Neural cell (in vitro differentiated cells): ENCODE measurements around the gene EBF3. TPM values are rescaled to one million over a fixed set of nuclear protein-coding genes. Genes with fewer than 3 reads are reported as not detected.

Experiments used
- H2AFZ ChIP-seq: fragments of 200-600, 300-800 bp; sonication (generic), shearing (Covaris generic); 2 replicates; pipeline ENCODE4 v1.6.0; 2014; ENCODE audit warnings: low read depth, mild to moderate bottlenecking, antibody characterized with exemption, low read length, moderate library complexity
- H3F3A ChIP-seq: fragments of 200-600 bp; shearing (Covaris generic); 2 replicates; pipeline ENCODE4 v1.6.1; 2016; ENCODE audit warnings: mild to moderate bottlenecking, moderate library complexity, mixed read lengths, antibody characterized with exemption, low read length; ENCODE audit not compliant: insufficient read depth, poor library complexity, severe bottlenecking
- H3K27ac ChIP-seq: fragments of 200-600, 300-800 bp; sonication (generic), shearing (Covaris generic); 2 replicates; pipeline ENCODE4 v1.5.1; 2014; ENCODE audit warnings: mild to moderate bottlenecking, low read length, moderate library complexity
- H3K27me3 ChIP-seq: fragments of 300-800, 200-600 bp; sonication (generic), shearing (Covaris generic); 2 replicates; pipeline ENCODE4 v1.6.0; 2014; ENCODE audit warnings: mild to moderate bottlenecking, low read depth, low read length, moderate library complexity; ENCODE audit not compliant: insufficient read depth
- H3K36me3 ChIP-seq: fragments of 300-800, 200-600 bp; sonication (generic), shearing (Covaris generic); 2 replicates; pipeline ENCODE4 v1.5.1; 2014; ENCODE audit warnings: mild to moderate bottlenecking, antibody characterized with exemption, low read length, moderate library complexity; ENCODE audit not compliant: insufficient read depth
- H3K4me2 ChIP-seq: fragments of 300-800, 200-600 bp; sonication (generic), shearing (Covaris generic); 2 replicates; pipeline ENCODE4 v1.6.0; 2014; ENCODE audit warnings: mild to moderate bottlenecking, low read length
- H3K4me3 ChIP-seq: fragments of 300-800, 200-600 bp; sonication (generic), shearing (Covaris generic); 2 replicates; pipeline ENCODE4 v1.5.1; 2014; ENCODE audit warnings: mild to moderate bottlenecking, low read length, moderate library complexity
- H3K79me2 ChIP-seq: fragments of 200-600 bp; shearing (Covaris generic); replicated peaks from 2 replicates; pipeline ENCODE4 v1.6.0; 2014; ENCODE audit warnings: mild to moderate bottlenecking, low read length, moderate library complexity; ENCODE audit not compliant: insufficient read depth
- H3K9ac ChIP-seq: fragments of 300-800, 200-600 bp; sonication (generic), shearing (Covaris generic); 2 replicates; pipeline ENCODE4 v1.6.1; 2016; ENCODE audit warnings: mild to moderate bottlenecking, low read length, mixed read lengths
- H3K9me2 ChIP-seq: fragments of 200-600 bp; shearing (Covaris generic); 2 replicates; pipeline ENCODE4 v1.6.1; 2016; ENCODE audit warnings: mild to moderate bottlenecking, low read length, mixed read lengths; ENCODE audit not compliant: insufficient read depth
- H3K9me3 ChIP-seq: fragments of 200-600, 300-800 bp; sonication (generic), shearing (Covaris generic); 2 replicates; pipeline ENCODE4 v1.6.1; 2016; ENCODE audit warnings: mild to moderate bottlenecking, mixed run types, low read length, moderate library complexity, mixed read lengths
- H4K20me1 ChIP-seq: fragments of 200-600 bp; shearing (Covaris generic); 2 replicates; pipeline ENCODE4 v1.6.1; 2016; ENCODE audit warnings: mild to moderate bottlenecking, mixed run types; ENCODE audit not compliant: insufficient read depth
- CTCF ChIP-seq: fragments of 450-650 bp; IDR thresholded peaks from 2 replicates; pipeline ENCODE4 v1.5.1; 2014; ENCODE audit warnings: antibody characterized with exemption, mild to moderate bottlenecking, moderate library complexity; ENCODE audit not compliant: poor library complexity, severe bottlenecking
- EP300 ChIP-seq: fragments of 450-650 bp; conservative IDR thresholded peaks from 2 replicates; pipeline ENCODE4 v1.6.1; 2014; ENCODE audit warnings: antibody characterized with exemption, mild to moderate bottlenecking, moderate library complexity; ENCODE audit not compliant: poor library complexity, severe bottlenecking
- EZH2 ChIP-seq: fragments of 200-600, 300-800 bp; shearing (Covaris generic), sonication (generic); IDR thresholded peaks from 2 replicates; pipeline ENCODE4 v1.6.1; 2014; ENCODE audit warnings: antibody characterized with exemption, low read length, borderline replicate concordance, mild to moderate bottlenecking; ENCODE audit not compliant: insufficient read depth, poor library complexity, severe bottlenecking
- MXI1 ChIP-seq: fragments of 450-650 bp; conservative IDR thresholded peaks from 2 replicates; pipeline ENCODE4 v1.6.1; 2014; ENCODE audit warnings: antibody characterized with exemption, mild to moderate bottlenecking; ENCODE audit not compliant: poor library complexity, severe bottlenecking
- POLR2AphosphoS5 ChIP-seq: IDR thresholded peaks from 2 replicates; pipeline ENCODE4 v1.6.1; 2012
- RAD21 ChIP-seq: fragments of 450-650 bp; conservative IDR thresholded peaks from 2 replicates; pipeline ENCODE4 v1.6.1; 2014; ENCODE audit warnings: antibody characterized with exemption, mild to moderate bottlenecking, moderate library complexity
- REST ChIP-seq: IDR thresholded peaks from 2 replicates; pipeline ENCODE4 v1.6.1; 2012; ENCODE audit warnings: borderline replicate concordance
- SMC3 ChIP-seq: fragments of 450-650 bp; conservative IDR thresholded peaks from 2 replicates; pipeline ENCODE4 v1.6.1; 2014; ENCODE audit warnings: antibody characterized with exemption, mild to moderate bottlenecking, moderate library complexity; ENCODE audit not compliant: poor library complexity
- TAF1 ChIP-seq: IDR thresholded peaks from 2 replicates; pipeline ENCODE4 v1.6.1; 2012; ENCODE audit warnings: low read depth
- polyA plus RNA-seq: library from polyadenylated mRNA; depleted of rRNA; stranded (reverse); fragments of >200 nt; gene quantifications from 2 replicates; pipeline ENCODE4 v1.2.3, GENCODE V29; 2014

EBF3 gene
- polyA plus RNA-seq, 1 donor from 2014 or later: 0.38 TPM

- no peaks in the 10 kb centered on the region for H3K27me3 ChIP-seq
- H3K9me3 ChIP-seq: no peaks in the 10 kb centered on the region
- no peaks in the 10 kb centered on the region for H3K36me3 ChIP-seq
Observed at GRCh38 chr10:129982825-129983224, 18.8 kb upstream of the EBF3 start.

GRCh38 chr10:129978980-129979379, 14.9 kb upstream of the EBF3 start:
- no peak overlapping the region for H3K4me2 ChIP-seq
- H3K9me2 ChIP-seq: no peaks in the 10 kb centered on the region
- TF ChIP-seq MXI1: no peak
- no peak for TF ChIP-seq CTCF
- TF ChIP-seq REST: no peak
- no peak for TF ChIP-seq POLR2AphosphoS5
- no peak for TF ChIP-seq TAF1
- no peak for TF ChIP-seq RAD21
- no peak for TF ChIP-seq SMC3
- TF ChIP-seq EP300: no peak
- TF ChIP-seq EZH2: no peak
- H3K36me3 ChIP-seq: no peaks in the 10 kb centered on the region
- no peak overlapping the region for H3K9ac ChIP-seq
- H3K27me3 ChIP-seq: peaks cover 31% of the 10 kb centered on the region
- no peak overlapping the region for H2AFZ ChIP-seq
- H3F3A ChIP-seq: no peaks in the 10 kb centered on the region
- H3K27ac ChIP-seq: no peak overlapping the region
- H3K9me3 ChIP-seq: no peaks in the 10 kb centered on the region
- H4K20me1 ChIP-seq: no peaks in the 10 kb centered on the region
- no peaks in the 10 kb centered on the region for H3K79me2 ChIP-seq
- no peak overlapping the region for H3K4me3 ChIP-seq

More at GRCh38 chr10:129982825-129983224, 18.8 kb upstream of the EBF3 start:
- Histone ChIP-seq H3K27ac (no peak overlapping the region), H3K9me2 (no peaks in the 10 kb centered on the region), H4K20me1 (no peaks in the 10 kb centered on the region), H3F3A (no peaks in the 10 kb centered on the region), H3K79me2 (no peaks in the 10 kb centered on the region), H3K4me2 (no peak overlapping the region), H3K4me3 (no peak overlapping the region), H3K9ac (no peak overlapping the region), H2AFZ (no peak overlapping the region)
- TF ChIP-seq EP300 (no peak), TAF1 (no peak), REST (no peak)
